K562 treated with DMSO at 1 percent for 48 hours (cell line): ENCODE results near the gene ATP6V0A1. TPM values are rescaled to one million over a fixed set of nuclear protein-coding genes. Genes with fewer than 3 reads are reported as not detected.

ENCODE experiments used
- total RNA-seq: library from RNA; unstranded; fragments of 300-600 nt; gene quantifications from 2 replicates; pipeline ENCODE4 v1.2.3, GENCODE V29; 2022; ENCODE audit warnings: low replicate concordance; ENCODE audit errors: extremely low read depth

ATP6V0A1 gene
- not detected in 2 replicates for total RNA-seq

GRCh38 chr17:42458497-42459255 is at the start of gene ATP6V0A1:
Gene ATP6V0A1, plus strand, starts transcription at chr17:42458878. Its CDS starts 2,017 bp downstream, at chr17:42460895.

GRCh38 chr17:42422958-42423712 is 35.5 kb upstream of the ATP6V0A1 start, which contains the start of gene CAVIN1:
Gene CAVIN1, minus strand, starts transcription at chr17:42423256. Its CDS starts 159 bp downstream, at chr17:42423097.

GRCh38 chr17:42536048-42536371 is 77.3 kb downstream of the ATP6V0A1 start, which contains the start of gene NAGLU:
Gene NAGLU, plus strand, starts transcription at chr17:42536241. Its CDS starts 32 bp downstream, at chr17:42536273.

GRCh38 chr17:42552736-42553135 is 94.1 kb downstream of the ATP6V0A1 start, which contains the start of gene HSD17B1:
Gene HSD17B1, plus strand, starts transcription at chr17:42552923. Its CDS starts 11 bp downstream, at chr17:42552934.

GRCh38 chr17:42561897-42562387 is 103.3 kb downstream of the ATP6V0A1 start, which contains the start of gene COASY:
Gene COASY, plus strand, starts transcription at chr17:42562148. Its CDS starts 475 bp downstream, at chr17:42562623.

GRCh38 chr17:42566883-42567573 is 108.3 kb downstream of the ATP6V0A1 start, which contains the start of gene MLX:
Gene MLX, plus strand, starts transcription at chr17:42567100. Its CDS starts 25 bp downstream, at chr17:42567125.

Other genes starting within 250 kb of the ATP6V0A1 start
- gene STAT5B, start 182.5 kb upstream of the ATP6V0A1 start, total RNA-seq = 69.5 TPM in 1 of 2 replicates, not detected in the other
- 406 TPM in 1 of 2 replicates, not detected in the other for gene STAT5A, start 170.4 kb upstream of the ATP6V0A1 start, total RNA-seq
- gene STAT3, start 70.4 kb upstream of the ATP6V0A1 start, total RNA-seq = not detected in 2 replicates
- not detected in 2 replicates for gene CAVIN1, start 35.6 kb upstream of the ATP6V0A1 start, total RNA-seq
- not detected in 2 replicates for gene NAGLU, start 77.4 kb downstream of the ATP6V0A1 start, total RNA-seq
- gene HSD17B1, start 94.0 kb downstream of the ATP6V0A1 start, total RNA-seq = not detected in 2 replicates
- gene COASY, start 103.3 kb downstream of the ATP6V0A1 start, total RNA-seq = not detected in 2 replicates
- not detected in 2 replicates for gene MLX, start 108.2 kb downstream of the ATP6V0A1 start, total RNA-seq
- not detected in 2 replicates for gene PSMC3IP, start 118.9 kb downstream of the ATP6V0A1 start, total RNA-seq
- gene RETREG3, start 150.5 kb downstream of the ATP6V0A1 start, total RNA-seq = not detected in 2 replicates
- gene TUBG1, start 150.8 kb downstream of the ATP6V0A1 start, total RNA-seq = not detected in 2 replicates
- not detected in 2 replicates for gene TUBG2, start 200.4 kb downstream of the ATP6V0A1 start, total RNA-seq
- gene PLEKHH3, start 218.1 kb downstream of the ATP6V0A1 start, total RNA-seq = not detected in 2 replicates
- not detected in 2 replicates for gene CCR10, start 223.0 kb downstream of the ATP6V0A1 start, total RNA-seq
- gene CNTNAP1, start 223.7 kb downstream of the ATP6V0A1 start, total RNA-seq = not detected in 2 replicates